GM23338 (cell line): ENCODE results near the gene PHYH. TPM values are rescaled to one million over a fixed set of nuclear protein-coding genes. Genes with fewer than 3 reads are reported as not detected.

Experiments
- ATAC-seq: fragments of 200-7000 bp; cut with Tn5 transposase; 3 replicates; pipeline ENCODE4 v1.9.1; 2020
- DNase-seq: peaks from one replicate; pipeline ENCODE4 v3.0.0-alpha.2; 2015; ENCODE audit warnings: low spot score
- H2AFZ ChIP-seq: fragments of 200-600 bp; sonication (generic); 2 replicates; pipeline ENCODE4 v1.8.0; 2016; ENCODE audit warnings: antibody characterized with exemption, mild to moderate bottlenecking, moderate library complexity
- H3F3A ChIP-seq: fragments of 200-600 bp; sonication (generic); replicated peaks from 2 replicates; pipeline ENCODE4 v1.8.0; 2017; ENCODE audit warnings: antibody characterized with exemption, mixed run types, low read depth
- H3K27ac ChIP-seq: fragments of 200-600 bp; sonication (generic); 2 replicates; pipeline ENCODE4 v1.6.1; 2016; ENCODE audit warnings: low read depth
- H3K27me3 ChIP-seq: fragments of 200-600 bp; sonication (generic); 2 replicates; pipeline ENCODE4 v1.8.0; 2016; ENCODE audit warnings: mild to moderate bottlenecking, mixed run types, moderate library complexity; ENCODE audit not compliant: insufficient read depth
- H3K36me3 ChIP-seq: fragments of 200-600 bp; sonication (generic); 2 replicates; pipeline ENCODE4 v1.8.0; 2016; ENCODE audit warnings: mild to moderate bottlenecking; ENCODE audit not compliant: insufficient read depth
- H3K4me1 ChIP-seq: fragments of 200-600 bp; sonication (generic); 2 replicates; pipeline ENCODE4 v1.8.0; 2016; ENCODE audit warnings: mild to moderate bottlenecking, moderate library complexity; ENCODE audit not compliant: insufficient read depth
- H3K4me2 ChIP-seq: fragments of 200-600 bp; sonication (generic); 2 replicates; pipeline ENCODE4 v1.7.1; 2017; ENCODE audit warnings: mixed run types
- H3K4me3 ChIP-seq: fragments of 200-600 bp; sonication (generic); 2 replicates; pipeline ENCODE4 v1.6.1; 2016; ENCODE audit warnings: mixed run types
- H3K79me2 ChIP-seq: fragments of 200-600 bp; sonication (generic); replicated peaks from 2 replicates; pipeline ENCODE4 v1.8.0; 2017; ENCODE audit warnings: mild to moderate bottlenecking; ENCODE audit not compliant: insufficient read depth
- H3K9me2 ChIP-seq: fragments of 200-600 bp; sonication (generic); 2 replicates; pipeline ENCODE4 v1.8.0; 2017; ENCODE audit not compliant: insufficient read depth
- H4K20me1 ChIP-seq: fragments of 200-600 bp; sonication (generic); replicated peaks from 2 replicates; pipeline ENCODE4 v1.8.0; 2017; ENCODE audit warnings: mild to moderate bottlenecking; ENCODE audit not compliant: insufficient read depth
- H3K27ac Mint-ChIP-seq: 2 replicates; pipeline ENCODE4 v1.8.0; 2020; ENCODE audit warnings: inconsistent platforms, mild to moderate bottlenecking, moderate library complexity, mixed read lengths
- H3K27me3 Mint-ChIP-seq: 3 replicates; pipeline ENCODE4 v1.8.0; 2022; ENCODE audit warnings: low read depth, mild to moderate bottlenecking, moderate library complexity, mixed read lengths, inconsistent platforms; ENCODE audit not compliant: insufficient read depth, poor library complexity
- H3K36me3 Mint-ChIP-seq: 3 replicates; pipeline ENCODE4 v1.8.0; 2021; ENCODE audit warnings: low read depth, mild to moderate bottlenecking, inconsistent platforms, moderate library complexity, mixed read lengths
- H3K4me1 Mint-ChIP-seq: 3 replicates; pipeline ENCODE4 v1.8.0; 2020; ENCODE audit warnings: mild to moderate bottlenecking, inconsistent platforms, mixed read lengths
- H3K4me3 Mint-ChIP-seq: 3 replicates; pipeline ENCODE4 v1.8.0; 2021; ENCODE audit warnings: moderate library complexity, mild to moderate bottlenecking, inconsistent platforms, mixed read lengths
- H3K9me3 Mint-ChIP-seq: 3 replicates; pipeline ENCODE4 v1.8.0; 2020; ENCODE audit warnings: moderate library complexity, mild to moderate bottlenecking, inconsistent platforms, mixed read lengths
- CREB1 ChIP-seq: fragments of 250-450 bp; sonication (Bioruptor Pico); IDR thresholded peaks from 2 replicates; pipeline ENCODE4 v1.5.0; 2020; ENCODE audit warnings: low read depth, mild to moderate bottlenecking, moderate library complexity
- EZH2phosphoT487 ChIP-seq: fragments of 200-600 bp; sonication (generic); IDR thresholded peaks from one replicate; pipeline ENCODE4 v1.8.1; 2018; ENCODE audit warnings: antibody characterized with exemption; ENCODE audit not compliant: unreplicated experiment
- JUNB ChIP-seq: IDR thresholded peaks from one replicate; pipeline ENCODE4 v1.6.1; 2016; ENCODE audit warnings: antibody characterized with exemption; ENCODE audit not compliant: unreplicated experiment
- STAT1 ChIP-seq: IDR thresholded peaks from one replicate; pipeline ENCODE4 v1.6.1; 2016; ENCODE audit warnings: antibody characterized with exemption; ENCODE audit not compliant: unreplicated experiment
- ZNF114 ChIP-seq: fragments of 250-450 bp; sonication (Bioruptor Pico); IDR thresholded peaks from 2 replicates; pipeline ENCODE4 v1.5.0; 2020; ENCODE audit warnings: mild to moderate bottlenecking, moderate library complexity
- polyA plus RNA-seq: library from polyadenylated mRNA; unstranded; fragments of >200 nt; fragmentation: Nextera tagmentation; extraction: Ambion mirVana; gene quantifications from 2 replicates; pipeline ENCODE4 v1.2.1, GENCODE V29; 2016
- total RNA-seq: library from RNA; depleted of rRNA; stranded (reverse); fragments of >200 nt; shearing (Covaris generic); gene quantifications from 2 replicates; pipeline ENCODE4 v1.2.3, GENCODE V29; 2014
- TF ChIP-seq, protein P1 (sequence below): fragments of 250-450 bp; sonication (Bioruptor Pico); IDR thresholded peaks from 2 replicates; pipeline ENCODE4 v1.5.0; 2020; ENCODE audit warnings: mild to moderate bottlenecking, moderate library complexity
- TF ChIP-seq, protein P2 (sequence below), 2 experiments: fragments of 200-600 bp in 1 of 2; sonication (generic) in 1 of 2; conservative IDR thresholded peaks; 2 replicates each; pipeline versions ENCODE4 v1.5.1 to v1.6.1; 2016 to 2017; ENCODE audit warnings: antibody characterized with exemption in 2 of 2, low read depth in 2 of 2, mild to moderate bottlenecking in 2 of 2, moderate library complexity in 1 of 2
- TF ChIP-seq, protein P3 (sequence below): IDR thresholded peaks from one replicate; pipeline ENCODE4 v1.6.1; 2018; ENCODE audit warnings: antibody characterized with exemption; ENCODE audit not compliant: unreplicated experiment
- TF ChIP-seq, protein P4 (sequence below): IDR thresholded peaks from 2 replicates; pipeline ENCODE4 v1.6.1; 2016; ENCODE audit warnings: antibody characterized with exemption

Gene PHYH
- total and polyA plus RNA-seq, 2 experiments from 2014 or later, result 10.9 to 29.8 TPM

DNA sequence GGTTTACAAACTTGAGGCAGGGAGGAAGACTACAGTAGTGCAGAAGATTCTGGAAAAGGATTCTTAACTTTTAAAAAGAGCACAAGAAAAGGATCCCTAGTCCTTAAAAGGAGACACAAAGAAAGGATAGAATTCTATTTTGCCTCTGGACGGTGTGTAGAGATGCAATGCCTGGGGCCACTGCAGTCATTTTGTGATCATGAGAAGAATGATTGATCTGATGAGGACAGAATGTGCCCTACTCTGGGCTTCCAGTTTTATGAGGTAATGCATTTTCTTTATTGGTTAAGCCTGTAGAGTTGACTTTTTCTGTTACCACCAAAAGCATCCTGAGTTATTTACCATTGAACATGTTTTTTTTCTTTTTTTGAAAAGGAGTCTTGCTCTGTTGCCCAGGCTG, 37.4 kb downstream of the PHYH start (continued):
- TF ChIP-seq, protein P1, sequence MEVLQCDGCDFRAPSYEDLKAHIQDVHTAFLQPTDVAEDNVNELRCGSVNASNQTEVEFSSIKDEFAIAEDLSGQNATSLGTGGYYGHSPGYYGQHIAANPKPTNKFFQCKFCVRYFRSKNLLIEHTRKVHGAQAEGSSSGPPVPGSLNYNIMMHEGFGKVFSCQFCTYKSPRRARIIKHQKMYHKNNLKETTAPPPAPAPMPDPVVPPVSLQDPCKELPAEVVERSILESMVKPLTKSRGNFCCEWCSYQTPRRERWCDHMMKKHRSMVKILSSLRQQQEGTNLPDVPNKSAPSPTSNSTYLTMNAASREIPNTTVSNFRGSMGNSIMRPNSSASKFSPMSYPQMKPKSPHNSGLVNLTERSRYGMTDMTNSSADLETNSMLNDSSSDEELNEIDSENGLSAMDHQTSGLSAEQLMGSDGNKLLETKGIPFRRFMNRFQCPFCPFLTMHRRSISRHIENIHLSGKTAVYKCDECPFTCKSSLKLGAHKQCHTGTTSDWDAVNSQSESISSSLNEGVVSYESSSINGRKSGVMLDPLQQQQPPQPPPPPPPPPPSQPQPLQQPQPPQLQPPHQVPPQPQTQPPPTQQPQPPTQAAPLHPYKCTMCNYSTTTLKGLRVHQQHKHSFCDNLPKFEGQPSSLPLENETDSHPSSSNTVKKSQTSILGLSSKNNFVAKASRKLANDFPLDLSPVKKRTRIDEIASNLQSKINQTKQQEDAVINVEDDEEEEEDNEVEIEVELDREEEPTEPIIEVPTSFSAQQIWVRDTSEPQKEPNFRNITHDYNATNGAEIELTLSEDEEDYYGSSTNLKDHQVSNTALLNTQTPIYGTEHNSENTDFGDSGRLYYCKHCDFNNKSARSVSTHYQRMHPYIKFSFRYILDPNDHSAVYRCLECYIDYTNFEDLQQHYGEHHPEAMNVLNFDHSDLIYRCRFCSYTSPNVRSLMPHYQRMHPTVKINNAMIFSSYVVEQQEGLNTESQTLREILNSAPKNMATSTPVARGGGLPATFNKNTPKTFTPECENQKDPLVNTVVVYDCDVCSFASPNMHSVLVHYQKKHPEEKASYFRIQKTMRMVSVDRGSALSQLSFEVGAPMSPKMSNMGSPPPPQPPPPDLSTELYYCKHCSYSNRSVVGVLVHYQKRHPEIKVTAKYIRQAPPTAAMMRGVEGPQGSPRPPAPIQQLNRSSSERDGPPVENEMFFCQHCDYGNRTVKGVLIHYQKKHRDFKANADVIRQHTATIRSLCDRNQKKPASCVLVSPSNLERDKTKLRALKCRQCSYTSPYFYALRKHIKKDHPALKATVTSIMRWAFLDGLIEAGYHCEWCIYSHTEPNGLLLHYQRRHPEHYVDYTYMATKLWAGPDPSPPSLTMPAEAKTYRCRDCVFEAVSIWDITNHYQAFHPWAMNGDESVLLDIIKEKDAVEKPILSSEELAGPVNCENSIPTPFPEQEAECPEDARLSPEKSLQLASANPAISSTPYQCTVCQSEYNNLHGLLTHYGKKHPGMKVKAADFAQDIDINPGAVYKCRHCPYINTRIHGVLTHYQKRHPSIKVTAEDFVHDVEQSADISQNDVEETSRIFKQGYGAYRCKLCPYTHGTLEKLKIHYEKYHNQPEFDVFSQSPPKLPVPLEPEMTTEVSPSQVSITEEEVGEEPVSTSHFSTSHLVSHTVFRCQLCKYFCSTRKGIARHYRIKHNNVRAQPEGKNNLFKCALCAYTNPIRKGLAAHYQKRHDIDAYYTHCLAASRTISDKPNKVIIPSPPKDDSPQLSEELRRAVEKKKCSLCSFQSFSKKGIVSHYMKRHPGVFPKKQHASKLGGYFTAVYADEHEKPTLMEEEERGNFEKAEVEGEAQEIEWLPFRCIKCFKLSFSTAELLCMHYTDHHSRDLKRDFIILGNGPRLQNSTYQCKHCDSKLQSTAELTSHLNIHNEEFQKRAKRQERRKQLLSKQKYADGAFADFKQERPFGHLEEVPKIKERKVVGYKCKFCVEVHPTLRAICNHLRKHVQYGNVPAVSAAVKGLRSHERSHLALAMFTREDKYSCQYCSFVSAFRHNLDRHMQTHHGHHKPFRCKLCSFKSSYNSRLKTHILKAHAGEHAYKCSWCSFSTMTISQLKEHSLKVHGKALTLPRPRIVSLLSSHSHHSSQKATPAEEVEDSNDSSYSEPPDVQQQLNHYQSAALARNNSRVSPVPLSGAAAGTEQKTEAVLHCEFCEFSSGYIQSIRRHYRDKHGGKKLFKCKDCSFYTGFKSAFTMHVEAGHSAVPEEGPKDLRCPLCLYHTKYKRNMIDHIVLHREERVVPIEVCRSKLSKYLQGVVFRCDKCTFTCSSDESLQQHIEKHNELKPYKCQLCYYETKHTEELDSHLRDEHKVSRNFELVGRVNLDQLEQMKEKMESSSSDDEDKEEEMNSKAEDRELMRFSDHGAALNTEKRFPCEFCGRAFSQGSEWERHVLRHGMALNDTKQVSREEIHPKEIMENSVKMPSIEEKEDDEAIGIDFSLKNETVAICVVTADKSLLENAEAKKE, result no peak
- TF ChIP-seq EZH2phosphoT487 (no peak), ZNF114 (CRISPR knock-in tag) (no peak)

DNA sequence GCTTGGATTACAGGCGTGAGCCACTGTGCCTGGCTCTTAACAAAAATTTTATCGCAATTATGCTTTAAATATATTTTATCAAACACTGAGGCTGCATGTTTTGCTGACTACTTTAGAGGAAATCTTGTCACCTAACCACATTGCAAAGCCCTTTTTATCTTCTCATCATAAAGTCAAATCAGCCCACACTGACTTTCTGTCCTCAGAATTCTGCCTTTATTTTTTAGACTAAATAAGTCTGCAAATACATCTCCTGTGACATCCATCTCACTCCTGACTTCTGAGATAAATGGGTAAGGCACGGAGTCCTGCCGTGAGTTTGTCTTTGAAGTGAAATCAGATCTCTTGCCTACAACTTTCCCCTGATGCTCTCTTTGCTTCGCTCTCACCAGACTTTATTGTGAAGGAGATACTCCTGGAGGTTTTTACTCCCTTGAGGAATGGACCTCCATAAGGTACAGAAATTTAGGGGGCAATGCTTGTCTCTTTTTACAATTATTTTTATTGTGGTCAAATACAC, 42.2 kb downstream of the PHYH start:
- Histone ChIP-seq H4K20me1 (no peaks in the 10 kb centered on the region), H3K27me3 (no peaks in the 10 kb centered on the region), H3K4me1 (no peaks in the 10 kb centered on the region), H3F3A (no peaks in the 10 kb centered on the region), H3K4me3 (no peak overlapping the region), H3K27ac (no peak overlapping the region), H3K4me2 (no peak overlapping the region), H3K9me2 (no peaks in the 10 kb centered on the region; the same call in 1 of the 2 replicates), H3K79me2 (no peaks in the 10 kb centered on the region), H2AFZ (no peak overlapping the region), H3K36me3 (no peaks in the 10 kb centered on the region)
- H3K27me3 Mint-ChIP-seq, result peaks cover 3% of the 10 kb centered on the region
- H3K4me3 Mint-ChIP-seq, result no peak overlapping the region
- no peak overlapping the region for H3K27ac Mint-ChIP-seq
- peaks cover 28% of the 10 kb centered on the region for H3K9me3 Mint-ChIP-seq
- ATAC-seq (no peak), DNase-seq (no peak)
- H3K36me3 Mint-ChIP-seq, result peaks cover 15% of the 10 kb centered on the region; the same call in 2 of the 3 replicates
- H3K4me1 Mint-ChIP-seq, result peaks cover 4% of the 10 kb centered on the region; the same call in 2 of the 3 replicates
- TF ChIP-seq, protein P2, sequence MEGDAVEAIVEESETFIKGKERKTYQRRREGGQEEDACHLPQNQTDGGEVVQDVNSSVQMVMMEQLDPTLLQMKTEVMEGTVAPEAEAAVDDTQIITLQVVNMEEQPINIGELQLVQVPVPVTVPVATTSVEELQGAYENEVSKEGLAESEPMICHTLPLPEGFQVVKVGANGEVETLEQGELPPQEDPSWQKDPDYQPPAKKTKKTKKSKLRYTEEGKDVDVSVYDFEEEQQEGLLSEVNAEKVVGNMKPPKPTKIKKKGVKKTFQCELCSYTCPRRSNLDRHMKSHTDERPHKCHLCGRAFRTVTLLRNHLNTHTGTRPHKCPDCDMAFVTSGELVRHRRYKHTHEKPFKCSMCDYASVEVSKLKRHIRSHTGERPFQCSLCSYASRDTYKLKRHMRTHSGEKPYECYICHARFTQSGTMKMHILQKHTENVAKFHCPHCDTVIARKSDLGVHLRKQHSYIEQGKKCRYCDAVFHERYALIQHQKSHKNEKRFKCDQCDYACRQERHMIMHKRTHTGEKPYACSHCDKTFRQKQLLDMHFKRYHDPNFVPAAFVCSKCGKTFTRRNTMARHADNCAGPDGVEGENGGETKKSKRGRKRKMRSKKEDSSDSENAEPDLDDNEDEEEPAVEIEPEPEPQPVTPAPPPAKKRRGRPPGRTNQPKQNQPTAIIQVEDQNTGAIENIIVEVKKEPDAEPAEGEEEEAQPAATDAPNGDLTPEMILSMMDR (conservative IDR thresholded peaks at IDR 0.05; ENCODE audit: low read depth in 2 of 2), result no peak
- TF ChIP-seq ZNF114 (CRISPR knock-in tag) (no peak), CREB1 (CRISPR knock-in tag) (no peak), JUNB (no peak), STAT1 (no peak)
- TF ChIP-seq, protein P3, sequence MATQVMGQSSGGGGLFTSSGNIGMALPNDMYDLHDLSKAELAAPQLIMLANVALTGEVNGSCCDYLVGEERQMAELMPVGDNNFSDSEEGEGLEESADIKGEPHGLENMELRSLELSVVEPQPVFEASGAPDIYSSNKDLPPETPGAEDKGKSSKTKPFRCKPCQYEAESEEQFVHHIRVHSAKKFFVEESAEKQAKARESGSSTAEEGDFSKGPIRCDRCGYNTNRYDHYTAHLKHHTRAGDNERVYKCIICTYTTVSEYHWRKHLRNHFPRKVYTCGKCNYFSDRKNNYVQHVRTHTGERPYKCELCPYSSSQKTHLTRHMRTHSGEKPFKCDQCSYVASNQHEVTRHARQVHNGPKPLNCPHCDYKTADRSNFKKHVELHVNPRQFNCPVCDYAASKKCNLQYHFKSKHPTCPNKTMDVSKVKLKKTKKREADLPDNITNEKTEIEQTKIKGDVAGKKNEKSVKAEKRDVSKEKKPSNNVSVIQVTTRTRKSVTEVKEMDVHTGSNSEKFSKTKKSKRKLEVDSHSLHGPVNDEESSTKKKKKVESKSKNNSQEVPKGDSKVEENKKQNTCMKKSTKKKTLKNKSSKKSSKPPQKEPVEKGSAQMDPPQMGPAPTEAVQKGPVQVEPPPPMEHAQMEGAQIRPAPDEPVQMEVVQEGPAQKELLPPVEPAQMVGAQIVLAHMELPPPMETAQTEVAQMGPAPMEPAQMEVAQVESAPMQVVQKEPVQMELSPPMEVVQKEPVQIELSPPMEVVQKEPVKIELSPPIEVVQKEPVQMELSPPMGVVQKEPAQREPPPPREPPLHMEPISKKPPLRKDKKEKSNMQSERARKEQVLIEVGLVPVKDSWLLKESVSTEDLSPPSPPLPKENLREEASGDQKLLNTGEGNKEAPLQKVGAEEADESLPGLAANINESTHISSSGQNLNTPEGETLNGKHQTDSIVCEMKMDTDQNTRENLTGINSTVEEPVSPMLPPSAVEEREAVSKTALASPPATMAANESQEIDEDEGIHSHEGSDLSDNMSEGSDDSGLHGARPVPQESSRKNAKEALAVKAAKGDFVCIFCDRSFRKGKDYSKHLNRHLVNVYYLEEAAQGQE, result no peak
- TF ChIP-seq, protein P4, sequence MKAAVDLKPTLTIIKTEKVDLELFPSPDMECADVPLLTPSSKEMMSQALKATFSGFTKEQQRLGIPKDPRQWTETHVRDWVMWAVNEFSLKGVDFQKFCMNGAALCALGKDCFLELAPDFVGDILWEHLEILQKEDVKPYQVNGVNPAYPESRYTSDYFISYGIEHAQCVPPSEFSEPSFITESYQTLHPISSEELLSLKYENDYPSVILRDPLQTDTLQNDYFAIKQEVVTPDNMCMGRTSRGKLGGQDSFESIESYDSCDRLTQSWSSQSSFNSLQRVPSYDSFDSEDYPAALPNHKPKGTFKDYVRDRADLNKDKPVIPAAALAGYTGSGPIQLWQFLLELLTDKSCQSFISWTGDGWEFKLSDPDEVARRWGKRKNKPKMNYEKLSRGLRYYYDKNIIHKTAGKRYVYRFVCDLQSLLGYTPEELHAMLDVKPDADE, result no peak
